Upper lobe of right lung (tissue), 1 donor: ENCODE measurements around the gene ZNF646. TPM values are rescaled to one million over a fixed set of nuclear protein-coding genes. Genes with fewer than 3 reads are reported as not detected.

Experiments
- ATAC-seq: fragments of 200-7000 bp; cut with Tn5 transposase; one replicate; pipeline ENCODE4 v1.9.1; 2020; ENCODE audit warnings: mild to moderate bottlenecking, moderate library complexity
- DNase-seq: peaks from one replicate; pipeline ENCODE4 v3.0.0-alpha.2; 2020
- H3K27ac ChIP-seq: fragments of 200-600 bp; one replicate; pipeline ENCODE4 v1.8.0; 2022
- H3K27me3 ChIP-seq: fragments of 200-600 bp; one replicate; pipeline ENCODE4 v1.8.0; 2022; ENCODE audit warnings: mild to moderate bottlenecking
- H3K36me3 ChIP-seq: fragments of 200-600 bp; one replicate; pipeline ENCODE4 v1.8.0; 2022
- H3K4me1 ChIP-seq: fragments of 200-600 bp; one replicate; pipeline ENCODE4 v1.8.0; 2022
- H3K4me3 ChIP-seq: fragments of 200-600 bp; one replicate; pipeline ENCODE4 v1.8.0; 2022; ENCODE audit warnings: mild to moderate bottlenecking
- H3K9me3 ChIP-seq: fragments of 200-600 bp; one replicate; pipeline ENCODE4 v1.8.0; 2022
- CTCF ChIP-seq: fragments of 200-600 bp; IDR thresholded peaks from one replicate; pipeline ENCODE4 v1.8.0; 2022; ENCODE audit warnings: antibody characterized with exemption
- intact Hi-C: fragments of 100-400 bp; cut with DNase I; formaldehyde crosslinking; loops from one replicate; pipeline ENCODE4 v1.11.0; 2022
- total RNA-seq: library from RNA; stranded (reverse); fragmentation: NEBNext Ultra II Directional; extraction: Animal tissue kit (Norgen Biotek cat#: 25700); gene quantifications from one replicate; pipeline ENCODE4 v1.2.1, GENCODE V29; 2021
- donor health status: DM: no; HTN: yes; CAD: no; lungs with severe emphysema.

The ZNF646 gene
- total RNA-seq, 1 donor from 2014 or later, result 20.6 TPM

DNA sequence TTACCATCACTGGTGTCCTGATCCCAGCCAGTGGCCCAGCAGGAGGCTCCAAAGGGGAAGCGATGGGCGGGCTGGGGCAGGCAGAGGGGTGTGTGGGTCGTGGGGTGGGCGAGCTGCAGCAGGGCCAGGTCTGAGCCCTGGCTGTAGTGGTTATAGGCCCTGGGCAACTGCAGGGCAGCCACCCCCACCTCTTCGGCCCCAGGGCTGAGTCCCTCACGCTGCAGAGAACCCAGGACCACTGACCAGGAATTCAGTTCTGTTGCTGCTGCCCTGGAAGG is 12.3 kb downstream of the ZNF646 start:
- H3K4me3 ChIP-seq, result no peak overlapping the region
- H3K27me3 ChIP-seq, result no peaks in the 10 kb centered on the region
- no peak for TF ChIP-seq CTCF
- H3K36me3 ChIP-seq, result peaks cover 32% of the 10 kb centered on the region
- intact Hi-C loops, result no loop called here
- H3K27ac ChIP-seq, result no peak overlapping the region
- H3K9me3 ChIP-seq, result no peaks in the 10 kb centered on the region
- no peak for DNase-seq
- ATAC-seq, result no peak
- no peaks in the 10 kb centered on the region for H3K4me1 ChIP-seq

DNA sequence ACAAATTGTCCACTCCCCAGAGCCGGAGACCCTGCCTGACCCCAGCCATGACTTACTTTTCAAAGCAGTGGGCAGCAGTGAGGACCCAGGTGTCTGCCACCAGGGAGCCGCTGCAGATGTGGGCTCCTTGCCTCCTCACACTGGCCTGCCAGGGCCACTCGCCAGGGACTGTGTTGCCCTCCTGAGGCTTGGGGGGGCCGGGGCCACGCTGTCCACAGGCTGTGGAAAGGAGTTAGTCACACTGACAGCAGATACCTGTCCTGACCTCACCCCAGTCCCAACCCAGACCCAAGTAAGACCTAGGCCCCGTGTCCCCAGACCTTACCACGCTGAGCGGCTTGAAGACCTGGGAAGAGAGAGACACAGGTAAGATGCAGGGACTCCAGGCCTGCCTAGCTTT is 13.3 kb downstream of the ZNF646 start:
- ATAC-seq (no peak), DNase-seq (no peak)
- no peaks in the 10 kb centered on the region for H3K9me3 ChIP-seq
- intact Hi-C loops, result no loop called here
- peaks cover 28% of the 10 kb centered on the region for H3K36me3 ChIP-seq
- H3K4me1 ChIP-seq, result no peaks in the 10 kb centered on the region
- no peak for TF ChIP-seq CTCF
- H3K27me3 ChIP-seq, result no peaks in the 10 kb centered on the region
- no peak overlapping the region for H3K4me3 ChIP-seq
- no peak overlapping the region for H3K27ac ChIP-seq

DNA sequence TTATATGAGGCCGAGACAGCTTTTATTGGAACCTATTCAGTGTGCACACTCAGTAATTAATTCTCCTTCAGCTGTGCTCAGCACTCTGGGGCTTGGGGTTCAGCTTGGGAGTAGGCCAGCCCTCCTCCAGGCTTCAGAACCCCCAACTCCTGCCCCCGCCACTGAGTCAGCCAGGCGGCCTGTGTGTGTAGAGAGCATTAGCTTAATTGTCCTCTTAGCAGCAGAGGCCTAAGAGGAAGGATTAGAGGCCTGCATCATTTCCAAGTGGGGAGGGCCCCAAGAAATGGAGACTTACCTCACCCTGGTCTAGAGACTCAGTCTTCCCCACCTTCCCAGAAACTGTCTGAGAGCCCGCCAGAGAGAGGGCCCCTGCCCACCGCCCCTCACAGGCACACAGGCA is 13.7 kb downstream of the ZNF646 start:
- peaks cover 23% of the 10 kb centered on the region for H3K36me3 ChIP-seq
- no peaks in the 10 kb centered on the region for H3K27me3 ChIP-seq
- ATAC-seq (no peak), DNase-seq (no peak)
- intact Hi-C loops, result no loop called here
- no peak overlapping the region for H3K4me3 ChIP-seq
- no peak for TF ChIP-seq CTCF
- no peaks in the 10 kb centered on the region for H3K9me3 ChIP-seq
- H3K27ac ChIP-seq, result no peak overlapping the region
- no peaks in the 10 kb centered on the region for H3K4me1 ChIP-seq

DNA sequence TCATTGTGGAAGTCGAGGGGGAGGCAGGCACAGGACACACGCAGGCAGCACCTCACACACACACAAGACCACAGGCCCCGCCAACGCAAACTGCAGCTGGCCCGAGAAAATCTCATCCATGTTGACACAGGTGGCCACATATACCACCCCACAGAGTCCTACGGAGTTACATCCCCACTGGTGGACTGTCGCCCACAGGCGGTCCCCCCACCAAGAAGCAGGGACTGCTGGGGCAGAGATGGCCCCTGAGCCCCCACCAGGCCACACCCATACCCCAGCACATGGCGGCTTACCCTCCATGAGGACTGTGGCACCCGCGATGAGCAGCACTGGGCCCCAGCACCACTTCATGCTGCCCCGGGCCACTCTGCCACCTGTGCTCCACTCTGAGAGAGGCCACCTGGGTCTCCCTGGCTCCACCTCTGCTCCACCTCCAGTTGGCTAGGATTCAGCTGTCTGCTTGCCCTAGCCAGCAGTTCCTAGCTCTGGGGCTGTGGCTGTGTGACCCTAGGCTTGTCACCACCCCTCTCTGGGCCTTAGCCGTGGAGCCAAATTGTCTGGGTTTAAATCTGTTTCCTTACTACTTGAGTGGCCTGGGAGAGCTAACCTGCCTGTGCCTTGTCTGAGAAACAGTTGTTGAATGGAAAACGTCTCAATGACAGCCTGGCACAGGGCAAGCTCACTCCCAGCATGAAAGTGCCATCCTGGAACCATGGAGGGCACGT is 14.4 kb downstream of the ZNF646 start, which contains the start of gene PRSS53:
TSS of gene PRSS53 (minus strand) at position 485 of the 725 bp plus-strand sequence. CDS start at position 351, 134 bp downstream.
- DNase-seq (no peak), ATAC-seq (no peak)
- TF ChIP-seq CTCF, result no peak
- Histone ChIP-seq H3K9me3 (no peaks in the 10 kb centered on the region), H3K27me3 (no peaks in the 10 kb centered on the region), H3K27ac (no peak within 1 kb of the TSS), H3K4me3 (no peak within 1 kb of the TSS), H3K4me1 (peaks cover 5% of the 10 kb centered on the region), H3K36me3 (peaks cover 16% of the 10 kb centered on the region)
- intact Hi-C loops, result no loop called here

DNA sequence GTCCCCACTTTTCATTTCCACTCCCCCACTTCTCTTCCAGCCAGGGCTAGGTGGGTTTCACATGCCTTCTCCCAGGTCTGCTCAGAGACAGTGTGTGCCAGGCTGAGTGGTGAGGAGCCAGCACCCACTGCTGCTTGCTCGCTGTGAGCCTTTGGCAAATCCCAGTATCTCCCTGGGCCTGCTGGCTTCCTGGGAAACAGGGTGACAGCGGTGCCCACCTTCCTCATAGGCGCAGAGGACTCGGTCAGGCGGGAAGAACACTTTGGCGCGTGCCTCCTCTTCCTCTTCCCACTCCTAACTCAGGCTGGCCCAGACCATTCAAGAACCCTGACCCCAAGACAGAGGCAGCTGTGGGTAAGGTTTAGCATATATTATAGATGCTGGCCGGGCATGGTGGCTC is 15.0 kb downstream of the ZNF646 start:
- Histone ChIP-seq H3K36me3 (peaks cover 11% of the 10 kb centered on the region), H3K27me3 (no peaks in the 10 kb centered on the region), H3K4me1 (peaks cover 7% of the 10 kb centered on the region), H3K4me3 (no peak overlapping the region), H3K27ac (no peak overlapping the region), H3K9me3 (no peaks in the 10 kb centered on the region)
- TF ChIP-seq CTCF, result no peak
- no peak for DNase-seq
- intact Hi-C loops, result no loop called here
- no peak for ATAC-seq

GRCh38 chr16:31090540-31090939 is 16.3 kb downstream of the ZNF646 start:
- peaks cover 13% of the 10 kb centered on the region for H3K4me1 ChIP-seq
- H3K27ac ChIP-seq, result no peak overlapping the region
- ATAC-seq, result no peak
- no peak overlapping the region for H3K4me3 ChIP-seq
- H3K9me3 ChIP-seq, result no peaks in the 10 kb centered on the region
- H3K36me3 ChIP-seq, result peaks cover 11% of the 10 kb centered on the region
- no peak for TF ChIP-seq CTCF
- no peaks in the 10 kb centered on the region for H3K27me3 ChIP-seq
- DNase-seq, result no peak
- intact Hi-C loops, result no loop called here
